Uterus (tissue), 2 donors: Measurements from ENCODE around the gene ANO8.

Experiments
- CTCF ChIP-seq, 4 experiments: fragments of 200-600 bp in 2 of 4; fragments of 450-650 bp in 2 of 4; sonication (generic) in 2 of 4; IDR thresholded peaks; one replicate each; pipeline ENCODE4 v1.5.1; 2016 to 2019; ENCODE audit warnings: antibody characterized with exemption in 4 of 4, mild to moderate bottlenecking in 2 of 4, moderate library complexity in 1 of 4
- POLR2A ChIP-seq, 2 donors: fragments of 450-650 bp; IDR thresholded peaks; one replicate each; pipeline ENCODE4 v1.6.1; 2016; ENCODE audit warnings: antibody characterized with exemption in 2 of 2, mild to moderate bottlenecking in 1 of 2, moderate library complexity in 1 of 2

- TF ChIP-seq CTCF (IDR thresholded peaks at IDR 0.05) (no peak), POLR2A (IDR thresholded peaks at IDR 0.05) (no peak)
Observed at GRCh38 chr19:17325133-17325532, 9.5 kb downstream of the ANO8 start.
